ENCODE data around the gene INTS4.
"Not testable (repeated sequence)": the region's sequence is repeated elsewhere in the genome, so short reads cannot be mapped to it uniquely, and the experiment has no call there.

DNA sequence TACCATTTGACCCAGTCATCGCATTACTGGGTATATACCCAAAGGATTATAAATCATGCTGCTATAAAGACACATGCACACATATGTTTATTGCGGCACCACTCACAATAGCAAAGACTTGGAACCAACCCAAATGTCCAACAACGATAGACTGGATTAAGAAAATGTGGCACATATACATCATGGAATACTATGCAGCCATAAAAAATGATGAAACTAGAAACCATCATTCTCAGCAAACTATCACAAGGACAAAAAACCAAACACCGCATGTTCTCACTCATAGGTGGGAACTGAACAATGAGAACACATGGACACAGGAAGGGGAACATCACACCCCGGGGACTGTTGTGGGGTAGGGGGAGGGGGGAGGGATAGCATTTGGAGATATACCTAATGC, 105.4 kb downstream of the INTS4 start:
- TF ChIP-seq, protein P1, sequence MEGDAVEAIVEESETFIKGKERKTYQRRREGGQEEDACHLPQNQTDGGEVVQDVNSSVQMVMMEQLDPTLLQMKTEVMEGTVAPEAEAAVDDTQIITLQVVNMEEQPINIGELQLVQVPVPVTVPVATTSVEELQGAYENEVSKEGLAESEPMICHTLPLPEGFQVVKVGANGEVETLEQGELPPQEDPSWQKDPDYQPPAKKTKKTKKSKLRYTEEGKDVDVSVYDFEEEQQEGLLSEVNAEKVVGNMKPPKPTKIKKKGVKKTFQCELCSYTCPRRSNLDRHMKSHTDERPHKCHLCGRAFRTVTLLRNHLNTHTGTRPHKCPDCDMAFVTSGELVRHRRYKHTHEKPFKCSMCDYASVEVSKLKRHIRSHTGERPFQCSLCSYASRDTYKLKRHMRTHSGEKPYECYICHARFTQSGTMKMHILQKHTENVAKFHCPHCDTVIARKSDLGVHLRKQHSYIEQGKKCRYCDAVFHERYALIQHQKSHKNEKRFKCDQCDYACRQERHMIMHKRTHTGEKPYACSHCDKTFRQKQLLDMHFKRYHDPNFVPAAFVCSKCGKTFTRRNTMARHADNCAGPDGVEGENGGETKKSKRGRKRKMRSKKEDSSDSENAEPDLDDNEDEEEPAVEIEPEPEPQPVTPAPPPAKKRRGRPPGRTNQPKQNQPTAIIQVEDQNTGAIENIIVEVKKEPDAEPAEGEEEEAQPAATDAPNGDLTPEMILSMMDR (IDR thresholded peaks at IDR 0.05; ENCODE audit: low read depth, low read length, poor library complexity, severe bottlenecking): not testable (repeated sequence)
- not testable (repeated sequence) for TF ChIP-seq EZH2phosphoT487 (IDR thresholded peaks at IDR 0.05; ENCODE audit: borderline replicate concordance, low read length)
